NCI-H1436 (cell line): ENCODE data around the gene CLEC12A.

ENCODE experiments used
- DNase-seq: peaks from one replicate; lab custom pipeline; 2025; lab: John Stamatoyannopoulos, UW

The CLEC12A gene

DNA sequence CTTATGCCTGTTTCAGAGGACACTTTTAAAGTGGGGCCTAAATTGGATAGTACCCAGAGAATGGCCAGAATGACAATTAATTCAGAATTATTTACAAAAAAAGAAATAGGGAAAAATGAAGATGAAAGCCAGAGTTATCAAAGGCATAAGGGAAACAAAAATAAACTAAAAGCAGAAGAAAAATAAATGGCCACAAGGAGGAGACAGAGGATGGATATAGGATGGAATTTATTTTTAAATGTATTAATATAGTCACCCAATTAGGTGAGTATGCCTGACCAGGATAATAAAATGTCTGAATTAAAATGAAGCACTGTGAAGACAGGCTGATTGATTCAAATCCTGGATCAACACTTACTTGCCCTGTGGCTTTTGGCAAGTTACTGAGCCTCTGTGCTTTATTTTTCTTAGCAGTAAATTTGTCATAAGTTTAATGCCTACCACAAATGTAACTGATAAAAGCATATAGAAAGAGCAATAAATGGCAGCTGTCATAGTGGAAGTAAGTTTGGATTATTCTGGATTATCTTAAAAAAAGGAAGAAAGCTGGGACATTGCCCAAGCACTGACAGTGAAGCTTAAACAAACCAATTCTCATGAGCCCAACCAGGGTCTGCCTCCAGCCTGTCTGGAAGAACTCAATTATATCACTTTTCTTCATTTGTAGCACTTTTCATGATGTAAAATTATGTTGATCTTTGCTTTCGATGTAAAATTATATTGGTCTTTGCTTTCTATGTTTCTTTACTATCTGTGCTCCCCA is 62.8 kb downstream of the CLEC12A start:
- DNase-seq = no peak
